KMS-11 (cell line): Measurements from ENCODE around the gene RPL32.

Experiments used
- H2AFZ ChIP-seq: fragments of 200-600 bp; sonication (generic); 2 replicates; pipeline ENCODE4 v1.6.1; 2016; ENCODE audit warnings: antibody characterized with exemption, mixed run types, low read depth
- H3K27ac ChIP-seq: fragments of 200-600 bp; sonication (generic); 2 replicates; pipeline ENCODE4 v1.6.1; 2016; ENCODE audit warnings: mild to moderate bottlenecking, mixed run types
- H3K27me3 ChIP-seq: fragments of 200-600 bp; sonication (generic); 2 replicates; pipeline ENCODE4 v1.6.1; 2017; ENCODE audit warnings: mild to moderate bottlenecking, low read depth, mixed run types, moderate library complexity; ENCODE audit not compliant: insufficient read depth
- H3K36me3 ChIP-seq: fragments of 200-600 bp; sonication (generic); 2 replicates; pipeline ENCODE4 v1.6.1; 2017; ENCODE audit warnings: mild to moderate bottlenecking, mixed run types; ENCODE audit not compliant: insufficient read depth
- H3K4me1 ChIP-seq: fragments of 200-600 bp; sonication (generic); 2 replicates; pipeline ENCODE4 v1.6.1; 2016; ENCODE audit warnings: mild to moderate bottlenecking, low read depth, mixed run types; ENCODE audit not compliant: poor library complexity, severe bottlenecking
- H3K4me2 ChIP-seq: fragments of 200-600 bp; sonication (generic); 2 replicates; pipeline ENCODE4 v1.7.0; 2016; ENCODE audit warnings: mild to moderate bottlenecking, mixed run types
- H3K4me3 ChIP-seq: fragments of 200-600 bp; sonication (generic); IDR thresholded peaks from 2 replicates; pipeline ENCODE4 v1.6.1; 2017; ENCODE audit warnings: low read depth, low read length, mixed read lengths; ENCODE audit not compliant: insufficient read depth
- H3K79me2 ChIP-seq: fragments of 200-600 bp; sonication (generic); 2 replicates; pipeline ENCODE4 v1.6.1; 2016; ENCODE audit warnings: low read depth, mixed run types; ENCODE audit not compliant: insufficient read depth
- H3K9ac ChIP-seq: fragments of 200-600 bp; sonication (generic); 2 replicates; pipeline ENCODE4 v1.6.1; 2016; ENCODE audit warnings: mild to moderate bottlenecking, mixed run types
- H4K20me1 ChIP-seq: fragments of 200-600 bp; sonication (generic); 2 replicates; pipeline ENCODE4 v1.6.1; 2016; ENCODE audit warnings: mild to moderate bottlenecking, mixed run types; ENCODE audit not compliant: insufficient read depth
- TF ChIP-seq, protein P1 (sequence below): fragments of 200-600 bp; sonication (generic); conservative IDR thresholded peaks from 2 replicates; pipeline ENCODE4 v1.6.1; 2017; ENCODE audit warnings: low read depth, mild to moderate bottlenecking, antibody characterized with exemption, low read length, moderate library complexity, mixed read lengths

Gene RPL32

DNA sequence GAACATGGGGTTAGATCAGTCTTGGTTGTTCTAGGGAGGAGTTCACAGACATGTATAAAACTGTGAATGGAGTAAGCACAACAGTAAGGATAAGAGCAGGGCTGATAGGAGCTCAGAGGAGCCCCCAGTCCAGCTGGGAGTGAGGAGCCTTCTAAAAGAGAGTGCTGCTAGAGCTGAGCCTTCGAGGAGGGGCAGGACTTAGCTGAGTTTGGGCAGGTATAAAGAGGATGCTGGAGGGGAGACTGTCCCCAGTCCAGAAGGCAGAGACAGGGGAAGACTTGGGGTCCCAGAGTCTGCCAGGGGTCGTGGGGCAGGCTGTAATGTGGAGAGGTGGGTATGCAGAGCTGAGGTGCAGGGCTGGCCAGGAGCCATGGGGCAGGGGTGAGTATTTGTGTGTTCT lies 32.8 kb downstream of the RPL32 start:
- no peak overlapping the region for H3K27ac ChIP-seq
- H3K9ac ChIP-seq, result no peak overlapping the region
- no peaks in the 10 kb centered on the region for H3K36me3 ChIP-seq
- H3K4me3 ChIP-seq, result no peak overlapping the region
- peaks cover 7% of the 10 kb centered on the region for H3K4me1 ChIP-seq
- H3K27me3 ChIP-seq, result no peaks in the 10 kb centered on the region
- H3K4me2 ChIP-seq, result no peak overlapping the region
- H2AFZ ChIP-seq, result no peak overlapping the region
- no peaks in the 10 kb centered on the region for H4K20me1 ChIP-seq
- TF ChIP-seq, protein P1, sequence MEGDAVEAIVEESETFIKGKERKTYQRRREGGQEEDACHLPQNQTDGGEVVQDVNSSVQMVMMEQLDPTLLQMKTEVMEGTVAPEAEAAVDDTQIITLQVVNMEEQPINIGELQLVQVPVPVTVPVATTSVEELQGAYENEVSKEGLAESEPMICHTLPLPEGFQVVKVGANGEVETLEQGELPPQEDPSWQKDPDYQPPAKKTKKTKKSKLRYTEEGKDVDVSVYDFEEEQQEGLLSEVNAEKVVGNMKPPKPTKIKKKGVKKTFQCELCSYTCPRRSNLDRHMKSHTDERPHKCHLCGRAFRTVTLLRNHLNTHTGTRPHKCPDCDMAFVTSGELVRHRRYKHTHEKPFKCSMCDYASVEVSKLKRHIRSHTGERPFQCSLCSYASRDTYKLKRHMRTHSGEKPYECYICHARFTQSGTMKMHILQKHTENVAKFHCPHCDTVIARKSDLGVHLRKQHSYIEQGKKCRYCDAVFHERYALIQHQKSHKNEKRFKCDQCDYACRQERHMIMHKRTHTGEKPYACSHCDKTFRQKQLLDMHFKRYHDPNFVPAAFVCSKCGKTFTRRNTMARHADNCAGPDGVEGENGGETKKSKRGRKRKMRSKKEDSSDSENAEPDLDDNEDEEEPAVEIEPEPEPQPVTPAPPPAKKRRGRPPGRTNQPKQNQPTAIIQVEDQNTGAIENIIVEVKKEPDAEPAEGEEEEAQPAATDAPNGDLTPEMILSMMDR, result no peak
- H3K79me2 ChIP-seq, result no peaks in the 10 kb centered on the region

DNA sequence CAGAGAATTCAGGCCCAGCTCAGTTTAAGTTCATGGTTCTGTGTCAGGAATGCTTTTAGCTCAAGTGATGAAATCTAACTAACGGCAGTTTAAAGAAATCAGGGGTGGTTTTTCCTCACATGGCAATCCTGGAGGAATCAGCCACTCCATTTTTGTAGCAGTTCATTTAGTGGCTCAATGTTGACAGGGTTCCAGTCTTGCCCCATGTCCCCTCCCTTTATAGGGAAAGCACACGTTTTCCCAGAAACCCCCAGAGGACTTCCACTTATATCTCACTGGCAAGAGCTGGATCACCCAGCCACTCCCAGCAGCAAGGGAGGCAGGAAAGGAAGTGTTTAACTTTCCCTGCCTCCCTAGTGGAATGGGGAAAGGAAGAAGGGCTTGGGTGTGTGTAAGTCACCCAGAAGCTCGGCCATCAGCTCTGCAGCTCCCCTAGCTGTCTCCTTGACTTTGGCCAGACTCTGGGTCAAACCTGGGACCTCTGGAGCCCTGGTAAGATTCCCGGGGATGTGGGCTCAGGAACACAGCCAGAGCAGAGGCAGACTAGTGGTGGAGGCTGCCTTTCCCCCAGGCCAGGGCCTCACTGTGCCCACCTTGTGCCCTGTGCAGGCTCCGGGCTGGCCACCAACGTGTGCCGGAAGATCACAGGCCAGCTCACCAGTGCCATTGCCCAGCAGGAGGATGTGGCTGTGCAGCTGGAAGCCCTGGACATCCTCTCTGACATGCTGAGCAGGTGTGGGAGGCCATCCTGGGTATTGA lies 33.6 kb downstream of the RPL32 start:
- H3K9ac ChIP-seq, result no peak overlapping the region
- H3K4me2 ChIP-seq, result no peak overlapping the region
- no peaks in the 10 kb centered on the region for H4K20me1 ChIP-seq
- H2AFZ ChIP-seq, result no peak overlapping the region
- no peak overlapping the region for H3K27ac ChIP-seq
- TF ChIP-seq, protein P1, result no peak
- no peaks in the 10 kb centered on the region for H3K36me3 ChIP-seq
- no peaks in the 10 kb centered on the region for H3K79me2 ChIP-seq
- no peaks in the 10 kb centered on the region for H3K27me3 ChIP-seq
- no peak overlapping the region for H3K4me3 ChIP-seq
- H3K4me1 ChIP-seq, result peaks cover 7% of the 10 kb centered on the region

DNA sequence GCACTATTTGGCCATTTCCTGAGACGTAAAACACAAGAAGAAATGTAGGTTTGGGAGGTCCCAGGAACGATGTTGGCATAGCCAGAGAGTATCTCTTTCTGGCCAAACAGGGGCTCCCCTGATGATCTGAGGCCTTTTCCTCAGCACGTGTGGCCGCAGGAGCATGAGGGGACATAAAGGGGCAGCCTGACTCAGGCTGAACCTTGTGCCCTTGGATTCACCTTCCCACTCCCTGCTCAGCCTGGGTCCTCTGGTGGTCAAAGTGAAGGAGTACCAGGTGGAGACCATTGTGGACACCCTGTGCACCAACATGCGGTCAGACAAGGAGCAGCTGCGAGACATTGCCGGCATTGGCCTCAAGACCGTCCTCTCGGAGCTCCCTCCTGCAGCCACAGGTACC lies 34.3 kb downstream of the RPL32 start:
- no peak overlapping the region for H2AFZ ChIP-seq
- H3K9ac ChIP-seq, result no peak overlapping the region
- no peaks in the 10 kb centered on the region for H3K27me3 ChIP-seq
- H4K20me1 ChIP-seq, result no peaks in the 10 kb centered on the region
- H3K4me3 ChIP-seq, result no peak overlapping the region
- H3K4me1 ChIP-seq, result peaks cover 7% of the 10 kb centered on the region
- no peaks in the 10 kb centered on the region for H3K36me3 ChIP-seq
- TF ChIP-seq, protein P1, result no peak
- no peak overlapping the region for H3K4me2 ChIP-seq
- no peaks in the 10 kb centered on the region for H3K79me2 ChIP-seq
- no peak overlapping the region for H3K27ac ChIP-seq

DNA sequence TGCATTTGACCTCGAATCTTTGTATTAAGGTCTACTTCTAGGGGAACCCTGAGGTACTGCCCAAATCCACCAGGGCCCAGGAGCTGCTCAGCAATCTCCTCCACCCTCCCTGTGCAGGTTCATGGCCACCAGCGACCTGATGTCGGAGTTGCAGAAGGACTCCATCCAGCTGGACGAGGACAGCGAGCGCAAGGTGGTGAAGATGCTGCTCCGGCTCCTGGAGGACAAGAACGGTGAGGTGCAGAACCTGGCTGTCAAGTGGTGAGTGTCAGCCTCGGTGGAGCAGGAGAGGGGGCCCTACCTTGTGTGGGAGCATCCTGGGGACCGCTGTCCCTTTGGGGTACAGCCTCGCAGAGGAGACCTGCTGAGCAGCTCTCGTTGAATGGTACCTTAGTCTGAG lies 38.0 kb downstream of the RPL32 start:
- Histone ChIP-seq H3K27me3 (no peaks in the 10 kb centered on the region), H3K9ac (no peak overlapping the region), H2AFZ (no peak overlapping the region), H3K79me2 (no peaks in the 10 kb centered on the region), H3K27ac (no peak overlapping the region), H4K20me1 (no peaks in the 10 kb centered on the region), H3K4me1 (no peaks in the 10 kb centered on the region), H3K4me3 (no peak overlapping the region), H3K36me3 (no peaks in the 10 kb centered on the region), H3K4me2 (no peak overlapping the region)
- TF ChIP-seq, protein P1, result no peak
